Kidney tubule cell (primary cell): ENCODE results near the gene STXBP1.

Source experiments
- DNase-seq: peaks from one replicate; pipeline ENCODE4 v3.0.0-alpha.2; 2018; ENCODE audit warnings: low spot score

STXBP1 gene

DNA sequence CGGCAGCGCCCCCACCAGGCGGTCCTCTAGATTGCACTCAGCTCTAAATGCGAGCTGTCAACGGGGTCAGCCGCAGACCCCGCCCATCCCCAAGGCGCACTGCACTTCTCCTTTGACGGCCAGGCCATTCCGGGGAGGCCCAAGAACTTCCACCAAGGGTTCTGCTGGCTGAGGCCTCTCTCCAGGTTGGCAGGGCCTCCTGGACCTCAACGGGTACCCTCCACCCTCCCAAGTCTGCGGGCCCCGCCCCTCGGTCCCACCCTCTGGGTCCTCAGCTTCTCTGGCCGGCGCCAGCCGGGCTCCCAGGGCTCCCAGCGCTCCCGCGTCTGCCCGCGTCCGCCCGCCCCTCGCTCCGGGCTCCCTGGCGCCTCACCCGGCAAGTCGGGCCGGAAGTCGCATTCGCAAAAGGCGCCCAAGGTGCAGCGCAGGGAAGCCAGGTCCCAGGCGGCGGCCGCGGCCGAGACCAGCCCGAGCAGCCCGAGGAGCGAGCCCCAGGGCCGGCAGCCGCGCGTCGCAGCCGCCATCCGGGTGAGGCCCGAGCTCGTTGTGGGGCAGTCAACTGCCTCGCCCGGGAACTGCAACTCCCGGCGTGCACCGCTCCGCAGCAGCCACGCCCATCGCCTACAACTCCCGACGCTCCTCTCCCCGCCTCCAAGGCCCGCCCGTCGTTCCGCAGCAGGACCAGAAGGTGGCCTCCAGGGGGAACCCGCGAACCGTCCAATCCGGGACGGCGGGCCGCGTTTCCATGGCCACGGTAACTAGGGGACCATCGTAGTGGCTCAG, 122.9 kb downstream of the STXBP1 start, which contains the start of gene TOR2A:
Gene TOR2A (minus strand): TSS at position 548 of the 783 bp plus-strand sequence. CDS start 24 bp downstream, at position 524.
- DNase-seq, result peak; percentile 97

DNA sequence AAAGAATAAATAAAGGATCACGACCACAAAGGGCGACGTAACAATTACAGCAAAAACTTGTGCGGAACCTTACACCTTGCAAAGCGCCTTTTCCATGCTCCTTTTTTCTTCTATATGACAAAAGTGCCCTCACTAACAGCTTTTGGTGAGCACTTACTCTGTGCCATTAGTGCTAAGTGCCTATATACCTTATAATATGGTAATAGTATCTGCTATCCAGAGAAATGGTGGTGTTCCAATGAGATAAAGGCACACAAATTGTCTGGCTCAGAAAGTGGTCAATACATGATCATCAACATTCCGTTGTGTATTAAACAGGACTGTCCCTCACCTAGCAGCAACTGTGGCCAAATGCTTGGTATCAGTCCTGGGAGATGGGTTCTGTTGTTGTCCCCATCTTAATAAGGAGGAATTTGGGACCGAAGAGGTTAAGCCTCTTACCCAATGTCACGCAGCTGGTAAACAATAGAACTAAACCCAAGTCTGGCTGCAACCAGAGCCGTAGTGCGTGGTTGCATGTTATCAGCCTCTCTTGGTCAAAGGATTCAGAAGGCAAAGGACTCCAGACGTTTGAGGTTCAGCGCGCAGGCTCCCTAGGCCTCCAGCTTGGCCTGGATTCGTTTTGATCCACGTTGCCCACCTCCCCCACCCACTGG, 123.6 kb downstream of the STXBP1 start:
- no peak for DNase-seq

DNA sequence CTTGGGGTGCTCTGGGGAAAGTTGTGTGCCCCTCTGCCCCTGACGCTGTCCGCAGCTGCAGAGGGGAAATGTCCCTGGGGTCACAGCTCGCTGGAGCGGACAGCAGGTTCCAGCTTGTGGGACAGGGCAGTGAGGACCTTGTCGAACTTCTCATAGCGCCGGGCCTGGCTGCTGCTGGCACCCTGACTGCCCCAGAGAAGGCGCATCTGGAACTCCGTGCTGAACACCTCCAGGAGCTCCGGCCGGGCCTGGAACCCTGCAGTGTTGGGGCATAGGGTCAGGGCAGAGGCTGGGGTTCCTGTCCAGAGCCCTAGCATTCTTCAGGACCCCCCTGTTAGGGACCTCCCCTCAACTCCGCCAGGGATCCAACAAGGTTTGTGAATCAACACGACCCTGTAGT, 126.6 kb downstream of the STXBP1 start:
- DNase-seq, result no peak

DNA sequence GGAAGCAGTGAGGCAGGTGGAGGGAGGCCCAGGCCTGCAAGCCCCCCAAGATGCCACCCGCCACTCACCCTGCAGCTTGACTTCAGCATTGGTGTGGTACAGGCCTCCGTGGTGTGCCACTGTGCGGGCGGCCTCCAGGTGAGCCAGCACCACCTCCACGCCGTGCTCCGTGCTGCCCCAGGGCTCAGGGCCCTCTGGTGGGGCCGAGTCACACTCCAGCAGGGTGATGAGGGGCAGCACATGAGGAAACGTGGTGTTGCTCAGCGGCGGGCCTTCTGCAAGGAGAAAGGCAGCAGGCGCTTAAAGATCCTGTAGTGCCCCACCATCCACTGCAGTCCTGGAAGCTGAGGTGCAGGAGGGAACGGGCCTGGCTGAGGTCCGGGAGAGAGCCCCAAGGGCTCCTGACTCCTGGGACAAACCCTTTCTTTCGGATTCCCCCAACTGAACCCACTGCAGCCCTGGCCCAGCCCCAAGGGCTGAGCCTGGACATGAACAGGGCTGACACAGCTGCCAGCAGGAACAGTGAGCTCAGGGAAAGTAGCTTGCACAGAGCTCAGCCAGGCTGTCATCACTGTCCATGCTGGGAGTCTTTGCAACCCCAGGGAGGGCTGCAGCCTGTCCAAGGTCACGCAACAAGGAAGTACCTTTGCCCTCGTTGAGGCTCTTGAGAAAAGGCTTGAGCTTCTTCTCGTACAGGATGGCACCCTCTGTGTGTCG, 127.7 kb downstream of the STXBP1 start:
- DNase-seq, result no peak

DNA sequence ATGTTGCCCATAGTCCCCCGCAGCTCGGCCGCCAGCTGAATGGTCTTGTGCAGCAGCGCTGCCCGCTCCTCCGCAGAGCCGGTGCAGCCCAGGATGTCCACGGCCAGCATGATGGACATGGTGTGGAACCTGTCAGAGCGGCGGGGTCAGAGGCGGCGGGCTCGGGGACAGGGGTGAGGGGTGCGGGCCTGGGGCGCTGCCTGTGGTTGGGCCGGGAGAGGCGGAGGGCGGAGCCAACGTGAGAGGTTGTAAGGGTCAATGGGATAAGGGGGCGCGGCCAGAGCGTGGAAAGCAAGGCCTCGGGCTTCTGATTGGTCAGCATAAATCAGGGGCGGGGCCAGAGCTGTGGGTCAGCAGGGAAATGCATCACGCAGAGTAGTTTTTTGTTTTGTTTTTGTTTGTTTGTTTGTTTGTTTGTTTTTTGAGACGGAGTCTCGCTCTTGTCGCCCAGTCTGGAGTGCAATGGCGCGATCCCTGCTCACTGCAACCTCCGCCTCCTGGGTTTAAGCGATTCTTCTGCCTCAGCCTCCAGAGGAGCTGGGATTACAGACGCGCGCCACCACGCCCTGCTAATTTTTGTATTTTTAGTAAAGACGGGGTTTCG, 129.9 kb downstream of the STXBP1 start:
- DNase-seq, result peak; percentile 43
